ENCODE measurements around the gene LRRC8D.

Gene LRRC8D

GRCh38 chr1:89898150-89898549 lies 77.3 kb downstream of the LRRC8D start:
- no peak for DNase-seq

DNA sequence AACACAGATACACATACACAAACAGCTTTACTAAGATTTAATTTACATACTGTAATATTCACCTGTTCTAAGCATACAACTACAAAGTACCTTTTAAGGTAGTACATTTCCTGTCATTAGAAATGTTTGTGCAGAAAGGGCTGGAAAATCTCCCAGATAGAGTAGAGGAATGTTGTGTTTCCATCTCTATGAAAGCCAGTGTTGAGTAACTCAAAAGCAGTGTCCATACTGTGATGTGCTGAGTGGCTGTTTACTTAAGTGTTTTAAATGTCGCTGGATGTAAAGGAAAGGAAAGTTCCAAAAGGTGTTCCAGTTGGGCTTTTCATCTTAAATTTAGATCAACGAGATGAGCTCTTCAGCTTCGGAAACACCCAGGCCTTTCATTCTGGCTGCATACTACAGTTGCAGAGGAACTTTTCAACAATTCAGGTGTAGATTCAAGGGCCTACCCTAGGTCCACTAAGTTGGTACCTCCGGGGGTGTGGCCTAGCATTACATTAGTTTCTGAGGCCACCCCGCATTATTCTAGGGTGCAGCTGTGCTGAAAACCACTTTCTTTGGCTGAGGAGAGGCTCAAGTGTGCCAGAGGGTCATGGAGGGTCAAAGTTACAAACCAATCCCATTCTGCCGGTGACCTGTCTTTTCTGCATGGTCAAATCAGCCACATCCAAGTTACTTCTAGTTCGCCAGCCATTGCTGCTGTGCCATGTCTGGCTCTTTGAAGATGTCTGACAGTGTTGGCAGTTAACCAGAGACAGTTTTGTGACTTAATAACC lies 78.1 kb downstream of the LRRC8D start:
- no peak for DNase-seq

- no peak for DNase-seq
Measured at GRCh38 chr1:89900323-89900722, 79.5 kb downstream of the LRRC8D start.

- DNase-seq: no peak
Measured at GRCh38 chr1:89900791-89901708, 80.2 kb downstream of the LRRC8D start.

GRCh38 chr1:89901957-89902669 lies 81.3 kb downstream of the LRRC8D start:
- no peak for DNase-seq

- DNase-seq: no peak
Measured at GRCh38 chr1:89903550-89903949, 82.7 kb downstream of the LRRC8D start.

GRCh38 chr1:89904219-89904980 lies 83.6 kb downstream of the LRRC8D start:
- DNase-seq: no peak

DNA sequence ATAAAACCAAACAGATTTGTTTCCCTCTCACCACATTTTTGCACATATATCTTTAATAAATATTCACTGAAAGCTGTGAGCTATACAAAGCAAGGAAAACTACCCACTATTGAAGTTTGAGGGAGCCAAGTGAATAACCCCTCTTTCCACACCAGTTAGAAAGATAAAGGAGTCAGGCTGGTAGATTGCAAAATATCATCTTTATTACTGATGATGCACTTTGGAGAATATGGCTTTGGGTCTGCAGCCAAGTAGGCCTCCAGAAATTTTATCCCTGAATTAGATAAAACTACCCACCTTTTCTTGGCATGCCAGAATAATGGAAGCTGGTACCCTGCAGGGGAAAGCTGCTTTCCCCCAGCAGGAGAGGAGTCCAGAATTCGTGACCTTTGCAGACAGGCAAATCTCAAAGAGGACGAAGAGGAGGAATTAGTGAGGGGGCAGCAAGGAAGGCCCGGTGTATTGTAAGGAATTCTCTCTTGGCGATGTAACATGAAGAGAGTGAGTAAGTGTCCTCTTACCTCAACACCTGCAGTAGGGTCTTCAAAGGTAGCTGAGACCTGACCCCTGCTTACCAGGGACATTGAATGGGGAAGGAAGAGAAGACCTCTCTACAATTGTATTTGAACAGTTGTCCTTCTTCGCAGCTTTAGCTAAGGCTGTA lies 84.7 kb downstream of the LRRC8D start:
- no peak for DNase-seq

DNA sequence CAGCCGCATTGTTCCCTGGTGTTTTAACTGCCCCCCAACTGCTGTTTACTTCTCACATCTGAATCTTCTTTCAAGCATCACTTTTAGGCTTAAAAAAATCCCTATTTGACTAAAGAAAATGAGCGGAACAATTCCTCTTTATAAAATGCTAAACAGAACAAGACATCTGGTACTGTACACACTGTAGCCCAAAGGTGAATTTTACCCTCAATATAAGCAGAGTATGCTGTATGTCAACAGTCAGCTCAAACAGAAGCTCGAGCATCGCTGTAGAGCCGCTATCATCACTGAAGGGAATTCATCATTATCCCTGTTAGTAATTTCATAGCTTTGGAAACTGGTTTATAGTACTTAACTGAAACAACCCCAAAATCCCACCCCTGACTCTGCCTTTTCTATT lies 85.3 kb downstream of the LRRC8D start:
- no peak for DNase-seq

- peak; percentile 10 for DNase-seq
Measured at GRCh38 chr1:89907727-89908212, 86.9 kb downstream of the LRRC8D start.

DNA sequence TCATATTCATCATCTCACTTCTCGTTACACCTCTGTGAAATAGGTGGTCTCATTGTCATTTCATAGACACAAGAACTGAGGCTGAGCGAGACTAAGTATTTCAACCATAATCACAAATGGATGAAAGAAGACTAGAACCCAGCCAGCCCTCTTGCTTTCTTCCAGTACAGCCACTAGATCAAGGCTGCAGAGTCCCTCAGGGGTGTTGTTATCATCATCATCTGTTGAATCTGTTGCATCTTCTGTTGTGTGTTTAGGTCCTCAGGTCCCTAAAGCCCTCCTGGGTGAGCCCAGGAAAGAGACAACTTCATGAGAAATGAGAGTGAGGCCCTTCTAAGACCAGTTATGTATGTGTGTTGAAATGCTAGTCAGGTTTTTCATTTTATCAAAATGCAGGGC lies 87.4 kb downstream of the LRRC8D start:
- DNase-seq: no peak

DNA sequence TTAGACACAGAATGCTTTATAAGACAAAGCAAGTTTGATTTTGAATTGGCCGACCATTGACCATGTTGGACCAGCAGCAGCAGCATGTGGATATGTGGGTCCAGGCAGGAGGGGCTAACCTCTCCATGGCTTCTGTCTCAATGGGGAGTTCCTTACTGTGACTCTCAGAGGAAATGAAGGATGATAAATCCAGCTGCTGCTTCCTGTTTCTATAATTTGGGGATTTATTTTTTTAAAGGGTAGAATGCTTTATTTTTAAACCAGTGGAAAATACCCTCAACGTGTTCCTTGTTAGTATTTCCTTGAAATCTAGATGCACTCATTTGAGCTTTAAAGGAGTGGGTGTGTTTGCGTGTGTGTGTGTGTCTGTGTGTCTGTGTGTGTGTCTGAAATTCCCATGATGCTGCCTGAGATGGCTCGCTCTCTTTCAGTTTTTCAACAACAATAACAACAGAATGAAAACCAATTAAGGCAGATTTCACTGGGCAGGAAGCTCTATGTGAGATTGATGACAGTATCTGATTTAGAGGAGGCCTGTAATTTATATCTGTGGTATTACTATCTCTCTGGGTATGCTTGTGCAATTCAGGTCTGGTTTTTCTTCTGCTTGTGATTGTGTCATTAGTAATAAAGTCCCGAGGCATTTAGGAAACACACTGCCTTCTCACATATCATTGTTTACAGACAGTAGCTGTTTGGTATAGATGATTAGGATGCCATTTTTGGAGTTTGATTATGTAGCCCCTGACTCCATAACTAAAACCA lies 88.0 kb downstream of the LRRC8D start:
- DNase-seq: no peak

DNA sequence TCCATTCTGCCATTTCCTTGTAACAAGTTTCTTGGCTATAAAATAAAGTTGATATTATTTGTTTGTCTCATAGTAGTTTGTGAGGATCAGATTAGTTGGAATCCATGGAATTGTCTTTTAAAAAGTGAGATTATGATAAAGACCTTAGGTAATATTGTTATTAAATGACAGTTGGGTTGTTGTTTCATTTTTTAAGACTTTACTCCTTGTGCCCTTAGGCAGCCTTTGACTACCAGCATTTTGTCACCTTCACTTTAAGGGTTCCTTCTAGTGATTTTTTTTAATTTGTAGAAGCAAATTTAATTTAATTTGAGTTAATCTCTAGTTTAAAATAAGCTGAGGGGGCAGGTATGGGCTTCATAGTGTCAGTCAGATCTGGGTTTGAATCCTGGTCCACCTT lies 89.4 kb downstream of the LRRC8D start:
- DNase-seq: no peak

- DNase-seq: no peak
Measured at GRCh38 chr1:89910780-89911179, 89.9 kb downstream of the LRRC8D start.

GRCh38 chr1:89911191-89911991 lies 90.6 kb downstream of the LRRC8D start:
- no peak for DNase-seq

DNA sequence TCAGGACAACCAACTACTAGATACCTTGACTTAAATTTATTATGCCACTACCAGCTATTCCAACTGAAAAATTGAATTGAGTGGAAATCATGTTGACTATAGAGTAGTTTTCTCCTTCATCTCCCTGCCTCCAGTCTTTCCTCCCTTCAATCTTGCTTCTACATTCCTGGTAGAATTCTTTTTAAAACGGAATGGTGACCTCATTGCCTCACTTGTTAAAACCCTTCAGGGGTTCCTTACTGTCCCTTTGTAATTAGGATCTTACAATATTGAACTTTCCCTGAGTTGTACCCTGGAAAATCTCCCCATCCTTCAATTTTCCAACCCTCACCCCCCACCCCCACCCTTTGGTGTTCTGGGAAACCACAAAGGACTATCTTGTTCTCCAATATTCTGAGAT lies 91.2 kb downstream of the LRRC8D start:
- no peak for DNase-seq

DNA sequence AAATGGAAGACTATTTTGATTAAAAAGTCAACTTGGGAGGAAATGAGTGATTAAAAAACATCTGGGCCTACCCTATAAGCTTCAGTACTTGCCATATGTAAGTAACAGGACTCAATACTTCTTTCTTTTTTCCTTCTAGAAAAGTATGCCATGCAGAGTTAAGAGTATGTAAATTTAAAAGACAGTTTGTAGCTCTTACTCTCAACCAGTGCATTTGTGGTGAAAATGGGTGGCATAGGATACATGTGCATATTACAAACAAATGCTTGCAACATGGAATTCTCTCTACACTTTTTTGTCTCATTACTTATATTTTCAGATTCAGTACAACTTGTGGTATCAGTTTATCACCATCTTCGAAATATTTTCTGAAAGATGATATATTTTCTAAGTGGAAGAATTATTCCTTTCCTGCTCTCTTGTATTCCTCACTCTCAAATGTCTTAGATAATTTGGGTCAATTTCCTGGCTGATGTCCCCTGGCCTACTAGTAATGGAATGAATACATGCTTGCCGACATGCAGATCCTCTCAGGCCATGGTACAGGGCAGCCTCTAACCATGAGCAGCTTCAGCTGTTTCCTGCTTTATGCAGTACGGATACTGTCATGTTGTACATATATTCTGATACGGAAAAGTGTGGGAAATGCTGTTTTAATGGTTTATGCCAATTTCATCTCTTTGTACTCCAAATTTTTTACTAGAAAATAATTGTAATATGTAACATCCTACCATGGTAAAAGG lies 92.7 kb downstream of the LRRC8D start:
- DNase-seq: no peak

DNA sequence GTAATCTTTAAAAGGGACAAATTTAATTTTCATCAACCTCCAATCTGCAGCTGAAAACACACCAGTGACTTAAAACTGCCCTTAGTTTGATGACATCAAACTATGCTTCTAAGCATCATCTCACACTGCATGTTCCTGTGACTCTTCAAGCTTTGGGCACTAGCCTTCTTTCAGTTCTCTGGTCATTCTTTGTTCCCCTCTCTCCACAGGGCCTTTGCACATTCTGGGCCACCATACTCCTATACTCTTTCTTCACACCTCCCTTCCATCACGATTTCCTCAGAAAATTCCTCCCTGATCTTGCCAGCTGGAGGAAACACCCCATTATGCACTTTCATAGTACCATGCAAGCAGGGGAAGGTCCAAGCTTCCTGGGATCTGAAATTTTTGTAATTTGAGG lies 96.5 kb downstream of the LRRC8D start:
- no peak for DNase-seq

DNA sequence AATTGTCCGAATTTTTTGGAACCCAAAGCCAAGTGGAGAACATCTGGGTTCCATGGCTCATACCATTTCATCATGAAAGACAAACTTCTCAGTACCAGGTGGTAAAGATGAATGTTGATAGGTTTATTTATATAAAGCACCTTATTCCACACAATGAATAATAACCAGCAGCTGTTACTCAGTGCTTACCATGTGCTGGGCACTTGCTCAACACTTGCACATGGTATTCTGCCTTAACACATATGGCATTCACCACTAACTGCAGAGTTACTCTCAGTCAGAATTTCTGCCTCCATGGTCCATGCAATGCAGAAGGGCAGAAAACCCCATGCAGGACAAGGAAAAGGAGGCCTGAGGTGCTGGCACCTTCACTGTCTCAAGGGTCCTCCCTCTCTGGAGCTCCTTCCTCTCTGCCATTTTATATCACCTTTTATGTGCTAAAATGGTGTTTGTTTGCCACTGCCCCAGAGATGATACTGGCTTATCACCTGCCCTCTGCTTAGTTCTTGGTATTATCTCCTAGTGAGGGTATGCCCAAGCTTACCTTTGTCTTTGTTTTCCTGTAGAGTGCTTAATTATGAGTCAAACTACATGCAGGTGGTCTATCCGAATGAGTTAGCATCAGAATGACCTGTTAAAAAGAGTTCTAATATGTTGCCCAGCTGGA lies 97.4 kb downstream of the LRRC8D start:
- no peak for DNase-seq

Measured in stimulated activated CD4-positive, alpha-beta T cell treated with anti-CD3 and anti-CD28 coated beads, Interleukin-4, amount 100 ng/mL, for 24 hours (primary cell).